ENCODE results near the gene CACNA1C. TPM values are rescaled to one million over a fixed set of nuclear protein-coding genes. Genes with fewer than 3 reads are reported as not detected.

CACNA1C gene
- total RNA-seq, 2 donors from 2014 or later, result 4.4 to 10.1 TPM

GRCh38 chr12:2307550-2307949 is 254.8 kb downstream of the CACNA1C start:
- ATAC-seq (no peak), DNase-seq (no peak)
- intact Hi-C loops (cut with DNase I, micrococcal nuclease), result no loop called here

GRCh38 chr12:2309647-2310046 is 256.9 kb downstream of the CACNA1C start:
- ATAC-seq (no peak), DNase-seq (no peak)
- intact Hi-C loops (cut with DNase I, micrococcal nuclease), result no loop called here

GRCh38 chr12:2311020-2311778 is 258.4 kb downstream of the CACNA1C start:
- intact Hi-C loops (cut with DNase I, micrococcal nuclease), result no loop called here
- DNase-seq, result no peak
- ATAC-seq, result no peak

GRCh38 chr12:2312175-2312574 is 259.4 kb downstream of the CACNA1C start:
- intact Hi-C loops (cut with DNase I, micrococcal nuclease), result no loop called here
- no peak for ATAC-seq
- DNase-seq, result no peak

GRCh38 chr12:2312770-2313169 is 260.0 kb downstream of the CACNA1C start:
- DNase-seq (no peak), ATAC-seq (no peak)
- intact Hi-C loops (cut with DNase I, micrococcal nuclease), result no loop called here

- DNase-seq (no peak), ATAC-seq (no peak)
- intact Hi-C loops (cut with DNase I, micrococcal nuclease), result no loop called here
These were observed 261.7 kb downstream of the CACNA1C start for GRCh38 chr12:2314492-2314891.

GRCh38 chr12:2317772-2318171 is 265.0 kb downstream of the CACNA1C start:
- ATAC-seq, result no peak
- intact Hi-C loops (cut with DNase I, micrococcal nuclease), result no loop called here
- DNase-seq, result no peak

- intact Hi-C loops (cut with DNase I, micrococcal nuclease), result no loop called here
- no peak for DNase-seq
- ATAC-seq, result no peak
These were observed 265.5 kb downstream of the CACNA1C start for GRCh38 chr12:2318286-2318685.

- intact Hi-C loops (cut with DNase I, micrococcal nuclease), result no loop called here
- DNase-seq (no peak), ATAC-seq (no peak)
These were observed 266.3 kb downstream of the CACNA1C start for GRCh38 chr12:2319136-2319535.

GRCh38 chr12:2319737-2320506 is 267.1 kb downstream of the CACNA1C start:
- DNase-seq (no peak), ATAC-seq (no peak)
- intact Hi-C loops (cut with DNase I, micrococcal nuclease), result no loop called here

- DNase-seq (no peak), ATAC-seq (no peak)
- intact Hi-C loops (cut with DNase I, micrococcal nuclease), result no loop called here
These were observed 268.1 kb downstream of the CACNA1C start for GRCh38 chr12:2320841-2321240.

- DNase-seq (no peak), ATAC-seq (no peak)
- intact Hi-C loops (cut with DNase I, micrococcal nuclease), result no loop called here
These were observed 269.9 kb downstream of the CACNA1C start for GRCh38 chr12:2322554-2323120.

- intact Hi-C loops (cut with DNase I, micrococcal nuclease), result no loop called here
- ATAC-seq, result no peak
- no peak for DNase-seq
These were observed 270.9 kb downstream of the CACNA1C start for GRCh38 chr12:2323532-2324255.

GRCh38 chr12:2324387-2324786 is 271.6 kb downstream of the CACNA1C start:
- intact Hi-C loops (cut with DNase I, micrococcal nuclease), result no loop called here
- peak; percentile 53 to 67 for DNase-seq
- ATAC-seq, result peak; percentile 85

GRCh38 chr12:2325519-2325918 is 272.7 kb downstream of the CACNA1C start:
- ATAC-seq (peak; percentile 47), DNase-seq (no peak)
- intact Hi-C loops (cut with DNase I, micrococcal nuclease), result no loop called here

GRCh38 chr12:2326470-2326869 is 273.7 kb downstream of the CACNA1C start:
- ATAC-seq (no peak), DNase-seq (no peak)
- intact Hi-C loops (cut with DNase I, micrococcal nuclease), result no loop called here

- ATAC-seq (no peak), DNase-seq (no peak)
- intact Hi-C loops (cut with DNase I, micrococcal nuclease), result no loop called here
These were observed 275.9 kb downstream of the CACNA1C start for GRCh38 chr12:2328661-2329060.

- intact Hi-C loops (cut with DNase I, micrococcal nuclease), result no loop called here
- no peak for ATAC-seq
- no peak for DNase-seq
These were observed 276.9 kb downstream of the CACNA1C start for GRCh38 chr12:2329661-2330210.

- DNase-seq, result no peak
- intact Hi-C loops (cut with DNase I, micrococcal nuclease), result no loop called here
- ATAC-seq, result no peak
These were observed 279.4 kb downstream of the CACNA1C start for GRCh38 chr12:2332236-2332635.

Measured in left colon (tissue), 2 donors.